NCI-H345 treated with DMSO at 0.1 percent for 48 hours (cell line): Measurements from ENCODE around the gene STX1A.
"Not testable (repeated sequence)": the region's sequence is repeated elsewhere in the genome, so short reads cannot be mapped to it uniquely, and the experiment has no call there.

Experiments used
- DNase-seq: peaks from one replicate; lab custom pipeline; 2025; ENCODE audit not compliant: unreplicated experiment; lab: John Stamatoyannopoulos, UW

Gene STX1A

DNA sequence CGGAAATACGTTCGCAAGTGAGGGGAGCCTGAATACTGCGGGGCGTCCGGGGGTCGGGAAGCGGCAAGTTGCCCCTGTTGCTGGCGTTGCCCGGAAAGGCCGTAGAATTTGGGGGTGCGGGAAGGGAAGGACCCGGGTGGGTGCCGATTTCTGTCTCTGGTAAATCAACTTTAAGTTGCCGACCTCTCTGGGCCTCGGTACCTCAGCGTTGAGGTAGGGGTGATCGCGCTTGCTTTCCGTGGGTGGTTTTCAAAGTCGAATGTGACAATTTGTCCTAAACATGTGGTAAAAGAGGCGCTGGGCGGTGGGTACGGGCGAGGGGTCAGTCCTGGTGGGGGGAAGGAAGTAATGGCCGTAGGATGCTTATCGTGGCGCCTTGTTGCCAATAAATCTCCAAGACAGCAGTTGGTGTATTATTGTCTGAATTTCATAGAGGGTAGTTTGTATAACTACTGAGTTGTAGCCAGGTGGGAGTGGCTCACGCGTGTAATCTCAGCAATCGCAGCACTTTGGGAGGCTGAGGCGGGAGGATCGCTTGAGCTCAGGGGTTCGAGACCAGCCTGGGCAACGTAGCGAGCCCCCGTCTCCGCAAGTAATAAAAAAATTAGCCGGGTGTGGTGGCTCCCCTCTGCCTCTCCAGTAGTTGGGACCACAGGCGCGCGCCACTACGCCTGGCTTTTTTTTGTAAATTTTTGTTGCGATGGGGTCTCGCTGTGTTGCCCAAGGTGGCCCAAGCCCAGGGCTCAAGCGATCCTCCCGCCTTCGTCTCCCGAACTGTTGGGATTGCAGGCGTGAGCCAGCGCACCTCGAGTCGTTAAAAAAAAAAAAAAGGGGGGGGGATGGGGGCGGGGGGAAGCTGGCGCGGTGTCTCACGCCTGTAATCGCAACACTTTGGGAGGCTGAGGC is 35.4 kb downstream of the STX1A start:
- DNase-seq: no peak

DNA sequence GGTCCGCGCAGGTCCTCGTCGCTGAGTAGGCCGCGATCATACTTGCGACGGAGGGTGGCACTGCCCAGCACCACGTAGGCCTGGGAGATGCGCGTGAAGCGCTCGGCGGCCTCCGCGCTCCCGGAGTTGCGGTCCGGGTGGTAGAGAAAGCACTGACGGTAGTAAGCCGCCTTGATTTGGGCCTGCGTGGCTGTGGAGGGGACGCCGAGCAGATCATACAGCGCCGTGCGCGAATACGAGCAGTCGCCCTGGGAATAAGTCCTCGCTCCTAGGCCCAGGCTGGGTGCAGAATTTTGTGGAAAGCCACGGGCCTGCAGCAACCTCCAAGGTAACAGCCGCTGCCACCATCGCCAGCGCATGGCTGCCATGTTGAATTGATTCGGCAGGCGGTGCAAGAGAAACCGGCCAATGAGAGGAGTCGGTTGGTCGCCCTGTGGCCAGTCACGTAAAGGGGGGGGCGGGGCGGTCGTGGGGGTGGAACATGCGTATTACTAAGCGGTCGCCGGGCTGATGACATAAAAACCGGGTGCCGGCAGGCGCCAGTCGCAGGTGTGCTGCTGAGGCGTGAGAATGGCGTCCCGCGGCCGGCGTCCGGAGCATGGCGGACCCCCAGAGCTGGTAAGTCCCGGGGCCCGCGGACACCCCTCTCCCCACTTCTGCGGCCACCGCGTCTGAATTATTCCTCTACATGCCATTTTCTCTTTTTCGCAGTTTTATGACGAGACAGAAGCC is 36.2 kb downstream of the STX1A start, which contains the start of the genes BUD23 and DNAJC30:
TSS of gene BUD23 (plus strand) at position 542 of the 732 bp plus-strand sequence. CDS start at position 571, 29 bp downstream.
TSS of gene DNAJC30 (minus strand) at position 398 of the 732 bp plus-strand sequence. CDS start at position 368, 30 bp downstream.
- DNase-seq: peak; percentile 78

DNA sequence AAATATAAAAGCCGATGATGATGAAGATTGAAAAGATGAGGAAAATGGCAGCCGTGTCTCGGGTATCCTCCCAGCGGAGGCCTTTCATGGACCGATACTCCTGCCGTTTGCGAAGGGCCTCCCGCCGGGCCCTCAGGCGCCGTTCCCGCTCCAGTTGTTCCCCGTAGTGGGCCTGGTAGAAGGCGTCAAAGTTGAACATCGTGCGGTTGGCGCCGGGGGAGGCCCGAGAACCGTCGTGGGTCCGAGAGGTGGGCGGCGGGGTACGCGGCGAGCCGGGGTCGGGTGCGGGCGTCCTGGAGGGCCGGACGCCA is 36.8 kb downstream of the STX1A start:
- DNase-seq: no peak

DNA sequence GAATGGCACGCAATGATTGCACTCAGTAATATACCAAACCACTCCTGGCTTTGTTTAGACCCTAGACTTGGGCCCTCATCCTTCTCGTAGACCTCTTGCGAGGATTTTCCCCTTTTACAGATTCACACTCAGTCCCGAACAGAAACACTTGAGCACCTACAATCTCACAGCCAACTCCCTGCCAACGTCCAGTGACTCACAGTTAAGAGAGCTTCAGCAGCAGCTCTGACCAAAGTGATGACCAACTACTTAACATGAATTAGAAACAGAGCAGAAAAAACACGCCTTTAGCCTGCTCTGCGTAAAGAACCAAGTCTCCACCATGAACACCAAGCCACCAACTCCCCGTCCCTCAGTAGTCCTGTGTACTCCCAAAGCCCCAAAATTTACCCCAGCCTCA is 38.4 kb downstream of the STX1A start:
- no peak for DNase-seq

DNA sequence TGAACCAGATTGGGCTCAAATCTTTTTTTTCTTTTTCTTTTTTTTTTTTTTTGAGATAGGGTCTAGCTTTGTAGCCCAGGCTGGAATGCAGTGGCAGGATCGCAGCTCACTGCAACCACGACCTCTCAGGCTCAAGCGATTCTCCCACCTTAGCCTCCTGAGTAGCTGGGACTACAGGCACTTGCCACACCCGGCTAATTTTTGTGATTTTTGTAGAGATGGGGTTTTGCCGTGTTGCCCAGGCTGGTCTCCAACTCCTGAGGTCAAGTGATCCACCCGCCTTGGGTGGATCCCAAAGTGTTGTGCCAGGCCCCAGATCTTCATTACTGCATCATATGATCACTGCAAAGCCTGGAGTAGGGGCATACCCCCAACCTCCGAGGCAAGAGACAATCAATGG is 39.0 kb downstream of the STX1A start:
- DNase-seq: no peak

DNA sequence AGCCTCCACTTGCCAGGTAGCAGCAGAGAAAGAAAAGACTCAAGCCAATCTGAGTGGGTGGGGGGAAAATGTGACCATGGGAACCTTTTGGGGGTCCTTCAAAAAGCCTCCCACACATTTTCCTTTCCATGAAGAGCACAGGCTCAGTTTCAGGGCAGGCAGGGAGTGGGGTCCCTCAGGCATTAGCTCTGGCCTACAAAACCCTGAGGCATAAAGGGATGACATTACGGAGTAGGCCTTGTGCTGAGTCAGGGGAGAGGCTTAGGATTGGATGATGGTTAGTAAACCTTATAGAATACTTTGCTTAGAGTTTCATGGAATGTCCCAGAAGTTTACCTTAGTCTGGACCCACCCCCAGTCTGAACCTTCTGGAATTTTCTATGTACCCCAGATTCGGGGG is 39.8 kb downstream of the STX1A start:
- DNase-seq: no peak

DNA sequence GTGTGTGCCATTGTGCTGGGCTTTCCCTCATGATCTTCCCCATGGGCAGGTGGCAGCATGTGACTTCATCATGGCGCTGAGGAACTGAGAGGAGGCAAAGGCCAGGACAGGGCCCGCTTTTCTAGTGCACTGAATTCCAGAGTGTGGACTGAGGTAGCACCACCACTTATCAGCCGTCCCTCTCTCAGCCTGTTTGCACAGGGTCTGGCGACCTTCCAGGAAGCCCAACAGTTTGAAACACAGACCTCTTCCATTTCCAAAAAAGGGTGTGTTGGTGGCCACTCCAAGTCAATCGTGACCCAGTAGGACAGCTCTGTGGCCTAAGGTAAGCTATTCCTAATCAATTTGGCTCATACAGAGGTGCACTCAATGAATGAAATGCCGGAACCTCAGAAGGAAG is 40.6 kb downstream of the STX1A start:
- no peak for DNase-seq

DNA sequence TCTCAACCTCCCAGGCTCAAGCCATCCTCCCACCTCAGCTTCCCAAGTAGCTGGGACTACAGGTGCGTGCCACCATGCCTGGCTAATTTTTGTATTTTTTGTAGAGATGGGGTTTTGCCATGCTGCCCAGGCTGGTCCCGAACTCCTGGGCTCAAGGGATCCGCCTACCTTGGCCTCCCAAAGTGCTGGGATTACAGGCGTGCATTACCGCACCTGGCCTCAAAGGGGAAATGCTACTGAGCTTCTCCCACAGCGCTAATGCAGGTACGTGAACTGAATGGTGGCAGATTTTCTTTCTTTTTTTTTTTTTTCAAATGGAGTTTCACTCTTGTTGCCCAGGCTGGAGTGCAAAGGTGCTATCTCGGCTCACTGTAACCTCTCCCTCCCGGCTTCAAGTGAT is 43.4 kb downstream of the STX1A start:
- not testable (repeated sequence) for DNase-seq

DNA sequence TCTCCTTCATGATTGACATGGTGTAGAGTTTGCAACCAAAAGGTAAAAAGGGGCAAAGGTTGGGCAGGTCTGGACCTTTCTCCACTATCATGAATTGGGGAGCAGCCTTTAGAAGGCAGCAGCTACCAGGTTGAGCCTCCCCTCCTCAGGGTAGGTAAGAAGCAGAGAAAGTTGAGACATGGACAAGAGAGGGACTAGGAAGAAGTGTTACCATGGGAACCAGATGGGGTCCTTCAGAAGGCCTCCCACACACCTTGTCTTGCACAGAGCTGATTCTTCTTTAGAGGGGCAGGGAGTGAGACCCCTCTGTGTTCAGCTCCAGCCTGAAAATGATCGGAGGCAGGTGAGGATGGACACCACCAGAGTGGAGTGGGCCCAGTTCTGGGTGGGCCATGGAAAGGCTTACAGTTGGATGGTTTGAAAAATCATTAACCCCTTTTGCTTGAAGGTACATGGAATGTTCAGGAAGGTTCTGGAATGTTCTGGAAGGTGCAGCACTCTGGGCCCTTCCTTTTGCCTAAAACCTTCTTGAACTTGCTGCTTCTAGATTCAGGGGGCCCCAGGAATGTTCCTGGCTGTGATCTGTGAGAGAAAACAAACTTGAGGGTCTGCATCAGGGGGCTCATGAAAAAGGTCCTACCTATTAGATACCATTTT is 44.9 kb downstream of the STX1A start:
- DNase-seq: no peak

DNA sequence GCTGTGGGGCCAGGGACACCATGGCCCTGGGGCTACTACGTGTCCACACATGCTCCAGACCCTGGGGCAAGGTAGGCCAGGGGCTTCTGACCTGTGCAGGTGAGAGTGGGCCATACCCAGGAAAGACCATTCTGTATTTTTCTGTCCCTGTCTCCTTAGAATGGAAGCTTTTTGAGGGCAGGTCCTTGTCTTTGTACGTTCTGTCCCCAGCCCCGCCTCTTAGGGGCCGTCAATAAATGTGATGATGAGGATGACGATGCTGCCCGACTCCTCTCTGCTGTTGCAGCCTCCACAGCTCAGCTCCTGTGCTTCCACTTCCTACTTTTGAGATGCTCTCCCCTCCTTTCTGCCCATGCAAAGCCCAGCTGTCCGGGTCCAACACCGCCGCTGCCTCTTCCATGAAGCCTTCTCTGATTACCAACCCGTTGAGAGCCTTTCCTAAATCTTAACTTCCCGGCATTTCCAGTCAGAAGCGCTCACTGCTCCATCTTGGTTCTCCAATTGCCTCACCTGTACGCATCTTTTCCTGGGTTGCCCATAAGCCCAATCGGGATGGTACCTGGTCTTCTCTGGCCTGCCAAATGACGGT is 47.5 kb downstream of the STX1A start:
- DNase-seq: no peak

DNA sequence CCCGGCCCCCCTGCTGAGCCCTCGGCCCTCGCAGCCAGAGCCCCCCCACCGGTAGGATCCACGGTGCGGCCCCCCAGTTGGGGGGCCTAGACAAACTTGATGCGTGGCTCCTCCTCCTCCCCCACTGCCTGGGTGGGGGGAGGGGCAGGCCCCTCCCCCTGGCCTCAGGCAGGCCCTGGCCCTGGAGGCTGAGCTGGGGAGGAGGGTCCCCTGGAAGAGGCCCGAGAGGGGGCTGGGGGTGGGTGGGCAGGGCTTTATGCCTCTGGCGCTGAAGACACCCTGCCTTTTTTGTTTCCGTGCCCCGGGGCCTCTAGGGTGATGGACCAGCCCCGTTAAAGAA is 48.2 kb downstream of the STX1A start:
- no peak for DNase-seq

DNA sequence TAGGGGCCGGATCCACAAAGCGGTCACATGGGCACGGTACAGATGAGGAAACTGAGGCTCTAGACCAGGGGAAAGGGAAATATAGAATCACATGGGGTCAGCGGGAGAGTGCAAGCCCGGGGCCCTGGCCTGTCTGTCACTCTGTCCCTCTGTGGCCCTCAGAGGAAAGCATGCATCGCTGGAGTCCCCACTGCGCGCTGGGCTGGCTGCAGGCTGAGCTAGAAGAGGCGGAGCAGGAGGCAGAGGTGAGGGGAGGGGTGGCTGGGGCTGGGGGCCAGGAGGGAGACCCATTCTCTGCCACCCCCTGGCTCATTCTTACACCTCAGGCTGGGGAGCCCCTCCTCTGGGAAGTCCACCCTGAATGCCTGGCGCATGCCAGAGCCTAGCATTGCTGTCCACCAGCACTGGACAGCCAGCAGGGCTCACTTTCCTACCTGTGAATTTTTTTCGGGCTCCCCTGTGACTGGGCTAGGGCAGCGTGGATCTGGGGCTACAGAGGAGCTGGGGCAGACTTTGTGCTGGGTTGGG is 49.5 kb downstream of the STX1A start:
- no peak for DNase-seq

DNA sequence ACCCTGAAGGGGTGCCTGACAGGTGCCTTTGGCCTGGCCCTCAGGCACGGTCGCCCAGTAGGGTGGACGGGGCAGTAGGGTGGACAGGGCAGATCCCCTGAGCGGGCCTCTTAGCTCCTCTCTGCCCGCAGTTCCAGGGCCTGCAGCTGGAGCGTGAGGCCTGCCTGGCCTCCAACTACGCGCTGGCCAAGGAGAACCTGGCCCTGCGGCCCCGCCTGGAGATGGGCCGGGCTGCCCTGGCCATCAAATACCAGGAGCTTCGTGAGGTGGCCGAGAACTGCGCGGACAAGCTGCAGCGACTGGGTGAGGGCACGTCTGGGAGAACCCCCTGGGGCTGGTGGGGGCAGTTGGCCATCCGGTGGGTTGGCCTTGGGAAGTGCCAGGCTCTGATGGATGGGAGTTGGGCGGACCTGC is 50.2 kb downstream of the STX1A start:
- DNase-seq: no peak

DNA sequence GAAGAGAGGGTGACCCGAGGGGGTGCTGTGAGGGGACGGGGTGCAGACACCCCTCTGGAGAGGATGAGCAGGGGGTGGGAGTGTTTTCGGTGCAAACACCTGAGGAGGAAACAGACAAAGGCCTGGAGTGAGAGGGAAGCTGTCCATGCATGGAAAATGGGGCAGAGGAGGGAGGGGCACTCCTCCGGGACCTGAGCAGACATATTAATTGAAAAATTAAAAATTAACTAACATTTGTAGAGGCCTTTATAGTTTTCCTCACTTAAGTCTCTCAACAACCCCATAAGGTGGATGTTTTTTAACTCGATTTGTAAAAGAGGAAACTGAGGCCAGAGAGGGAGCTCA is 50.6 kb downstream of the STX1A start:
- DNase-seq: no peak

DNA sequence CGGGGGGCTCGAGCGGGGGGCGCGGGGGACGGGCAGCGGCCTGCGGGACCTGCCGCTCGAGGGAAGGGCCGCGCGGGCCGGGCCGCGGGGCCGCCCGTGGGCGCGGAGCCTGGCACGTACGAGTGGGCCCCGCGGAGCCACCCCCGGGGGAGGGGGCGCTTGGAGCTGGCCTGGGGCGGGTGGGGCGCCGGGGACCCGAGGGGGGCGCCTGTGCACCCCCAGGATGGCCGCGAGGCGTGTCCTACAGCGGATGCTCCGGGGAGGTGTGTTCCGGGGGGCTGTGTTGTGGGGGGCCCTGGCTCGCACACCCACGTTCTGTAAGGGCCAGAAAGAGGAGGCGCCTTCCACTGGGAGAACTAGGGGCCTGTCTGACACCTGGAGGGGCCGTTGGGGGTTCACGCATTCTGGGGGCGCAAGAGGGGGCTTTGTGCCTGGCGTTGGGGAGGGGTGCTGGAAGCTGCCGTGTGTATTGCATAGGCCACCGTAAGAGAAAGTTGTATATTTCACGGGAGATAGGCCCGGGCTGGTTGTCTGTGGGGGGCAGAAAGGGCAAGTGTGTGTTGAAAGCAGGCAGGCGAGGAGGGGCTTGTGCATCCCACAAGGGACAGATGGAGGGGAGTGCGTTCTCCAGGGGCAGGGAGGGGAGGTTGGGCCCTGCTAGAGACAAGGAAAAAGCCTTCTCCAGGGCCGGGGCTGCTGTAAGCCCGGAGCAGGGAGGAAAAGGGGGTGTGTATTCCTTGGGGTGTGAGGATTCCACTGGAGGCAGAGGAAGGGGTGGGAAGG is 51.2 kb downstream of the STX1A start:
- DNase-seq: no peak

DNA sequence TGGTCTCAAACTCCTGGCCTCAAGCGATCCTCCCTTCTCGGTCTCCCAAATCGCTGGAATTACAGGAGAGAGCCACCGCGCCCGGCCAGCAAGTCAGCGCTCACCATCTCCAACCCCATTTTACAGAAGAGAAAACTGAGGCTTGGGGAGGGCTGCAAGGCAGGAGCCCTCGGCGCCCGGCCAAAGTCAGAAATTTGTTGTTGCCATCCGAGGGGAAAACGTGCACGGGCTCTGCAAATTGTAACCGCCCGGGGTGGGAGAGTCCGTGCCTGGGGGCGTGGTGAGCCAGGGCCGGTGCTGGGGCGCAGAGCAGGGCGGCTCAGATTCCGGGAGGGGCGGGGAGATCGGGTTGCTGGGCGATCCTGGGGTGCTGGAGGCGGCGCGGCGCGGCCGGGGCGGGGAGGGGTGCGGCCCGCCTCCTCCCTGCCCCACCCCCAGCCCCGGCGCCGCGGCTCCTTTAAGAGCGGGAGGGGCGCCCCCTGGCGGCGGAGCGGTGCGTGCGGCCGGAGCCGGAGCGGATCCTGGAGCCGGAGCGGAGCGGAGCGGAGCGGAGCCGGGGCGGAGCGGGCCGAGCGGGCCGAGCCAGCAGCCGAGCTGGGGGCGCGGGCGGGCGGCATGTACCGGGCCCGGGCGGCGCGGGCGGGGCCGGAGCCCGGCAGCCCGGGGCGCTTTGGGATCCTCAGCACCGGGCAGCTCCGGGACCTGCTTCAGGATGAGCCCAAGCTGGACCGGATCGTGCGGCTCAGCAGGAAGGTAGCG is 51.9 kb downstream of the STX1A start, which contains the start of gene VPS37D:
TSS of gene VPS37D (plus strand) at position 488 of the 759 bp plus-strand sequence. CDS start at position 616, 128 bp downstream.
- DNase-seq: peak; percentile 55

DNA sequence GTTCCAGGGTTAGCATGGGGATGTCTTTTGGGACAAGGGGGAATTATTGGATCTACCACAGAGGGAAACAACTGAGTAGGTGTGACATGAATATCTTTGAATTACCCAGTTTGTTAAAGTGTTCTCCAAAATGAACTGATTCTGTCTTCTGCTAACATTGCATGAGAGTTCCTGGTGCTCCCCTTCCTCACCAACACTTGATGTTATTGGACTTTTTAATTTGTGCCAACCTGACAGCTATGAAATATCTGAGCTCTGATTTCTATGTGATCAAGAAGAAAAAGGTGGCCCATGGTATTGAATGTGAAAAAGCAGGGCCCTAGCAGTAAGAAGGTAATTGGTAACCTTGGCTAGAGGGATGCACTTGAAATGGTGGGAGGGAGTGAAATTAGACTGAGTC is 56.4 kb downstream of the STX1A start:
- no peak for DNase-seq

DNA sequence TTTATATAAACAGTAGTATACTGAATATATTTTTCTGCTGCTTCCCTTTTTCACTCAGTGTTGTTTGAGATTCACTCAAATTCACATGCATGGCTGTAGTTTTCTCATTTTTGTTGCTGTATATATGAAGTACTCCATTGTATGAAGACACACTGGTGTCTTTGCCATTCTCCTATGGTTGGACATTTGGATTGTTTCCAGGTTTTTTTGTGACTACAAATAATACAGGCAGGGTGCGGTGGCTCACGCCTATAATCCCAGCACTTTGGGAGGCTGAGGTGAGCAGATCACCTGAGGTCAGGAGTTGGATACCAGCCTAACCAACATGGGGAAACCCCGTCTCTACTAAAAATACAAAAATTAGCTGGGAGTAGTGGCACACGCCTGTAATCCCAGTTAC is 58.9 kb downstream of the STX1A start:
- DNase-seq: not testable (repeated sequence)

DNA sequence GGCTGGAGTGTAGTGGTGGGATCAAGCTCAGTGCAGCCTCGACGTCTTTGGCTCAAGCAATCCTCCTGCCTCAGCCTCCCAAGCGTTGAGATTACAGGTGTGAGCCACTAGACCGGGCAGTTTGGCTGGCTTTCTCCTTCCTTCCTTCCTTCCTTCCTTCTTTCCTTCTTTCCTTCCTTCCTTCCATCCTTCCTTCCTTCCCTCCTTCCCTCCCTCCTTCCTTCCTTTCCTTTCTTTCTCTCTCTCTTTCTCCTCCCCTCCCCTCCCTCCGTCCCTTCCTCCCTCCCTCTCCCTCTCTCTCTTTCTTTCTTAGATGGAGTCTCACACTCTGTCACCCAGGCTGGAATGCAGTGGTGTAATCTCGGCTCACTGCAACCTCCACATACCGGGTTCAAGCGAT is 59.5 kb downstream of the STX1A start:
- DNase-seq: no peak

DNA sequence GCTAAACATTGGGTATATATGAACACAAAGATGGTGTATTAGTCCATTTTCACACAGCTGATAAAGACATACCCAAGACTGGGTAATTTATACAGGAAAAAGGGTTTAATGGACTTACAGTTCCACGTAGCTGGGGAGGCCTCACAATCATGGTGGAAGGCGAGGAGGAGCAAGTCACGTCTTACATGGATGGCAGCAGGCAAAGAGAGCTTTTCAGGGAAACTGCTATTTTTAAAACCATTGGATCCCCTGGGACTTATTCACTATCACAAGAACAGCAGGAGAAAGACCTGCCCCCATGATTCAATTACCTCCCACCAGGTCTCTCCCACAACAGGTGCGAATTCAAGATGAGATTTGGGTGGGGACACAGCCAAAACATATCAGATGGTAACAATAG is 64.2 kb downstream of the STX1A start:
- not testable (repeated sequence) for DNase-seq
